ENCODE measurements around the gene ADH7. TPM values are rescaled to one million over a fixed set of nuclear protein-coding genes. Genes with fewer than 3 reads are reported as not detected.

The ADH7 gene
- total and polyA plus RNA-seq, 9 of the 15 experiments (the other 6 are each of a cell fraction or from before 2014, with no cell fraction given): not detected

DNA sequence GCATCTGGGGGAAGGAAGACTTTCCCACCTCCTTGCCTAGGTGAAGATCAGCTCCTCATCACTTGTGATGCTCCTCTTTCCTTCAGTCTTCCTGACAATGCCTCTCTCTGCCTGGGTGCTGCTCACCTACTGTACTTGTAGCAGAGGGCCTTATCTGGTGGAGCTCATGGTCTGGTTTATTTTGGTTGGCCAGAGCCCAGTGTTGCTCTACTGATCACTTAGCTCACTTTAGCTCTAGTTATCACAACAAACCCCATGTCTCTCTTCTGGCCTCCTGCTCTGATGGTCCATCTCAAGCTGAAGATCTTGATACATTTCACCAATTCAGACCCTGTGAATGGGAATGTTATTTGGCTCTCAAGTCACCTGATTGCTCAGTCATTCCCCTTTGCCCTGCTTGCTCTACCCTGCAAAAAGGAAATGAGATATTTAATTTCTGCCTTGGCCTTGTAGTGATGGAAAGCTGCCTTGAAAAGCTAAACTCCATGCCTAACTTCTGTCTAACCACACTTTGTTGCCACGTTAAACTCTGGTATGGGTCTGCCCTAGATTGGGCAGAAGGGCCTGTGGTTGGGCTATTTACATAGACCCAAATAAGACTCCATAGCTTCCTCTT, 52.3 kb downstream of the ADH7 start (continued):
- TF ChIP-seq THAP7 (CRISPR knock-in tag; IDR thresholded peaks at IDR 0.05) (no peak), STAT6 (CRISPR knock-in tag; IDR thresholded peaks at IDR 0.05) (no peak), FOXJ3 (CRISPR knock-in tag; IDR thresholded peaks at IDR 0.05) (no peak), DDX20 (tag; IDR thresholded peaks at IDR 0.05; ENCODE audit: low read depth) (no peak), FUS (optimal IDR thresholded peaks at IDR 0.05; ENCODE audit: low read depth, low read length) (no peak)
- TF ChIP-seq, protein P1, sequence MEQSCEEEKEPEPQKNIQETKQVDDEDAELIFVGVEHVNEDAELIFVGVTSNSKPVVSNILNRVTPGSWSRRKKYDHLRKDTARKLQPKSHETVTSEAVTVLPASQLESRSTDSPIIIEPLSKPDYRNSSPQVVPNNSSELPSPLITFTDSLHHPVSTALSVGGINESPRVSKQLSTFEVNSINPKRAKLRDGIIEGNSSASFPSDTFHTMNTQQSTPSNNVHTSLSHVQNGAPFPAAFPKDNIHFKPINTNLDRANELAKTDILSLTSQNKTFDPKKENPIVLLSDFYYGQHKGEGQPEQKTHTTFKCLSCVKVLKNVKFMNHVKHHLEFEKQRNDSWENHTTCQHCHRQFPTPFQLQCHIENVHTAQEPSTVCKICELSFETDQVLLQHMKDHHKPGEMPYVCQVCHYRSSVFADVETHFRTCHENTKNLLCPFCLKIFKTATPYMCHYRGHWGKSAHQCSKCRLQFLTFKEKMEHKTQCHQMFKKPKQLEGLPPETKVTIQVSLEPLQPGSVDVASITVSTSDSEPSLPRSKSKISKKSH (CRISPR knock-in tag; IDR thresholded peaks at IDR 0.05): no peak
